HuH-7 (cell line): ENCODE results near the gene KLF12.

ENCODE experiments used
- DNase-seq: peaks from one replicate; pipeline ENCODE4 v3.0.0; 2011; ENCODE audit warnings: low spot score

Gene KLF12

GRCh38 chr13:74135326-74136083 lies 1.3 kb upstream of the KLF12 start:
- peak; percentile 64 for DNase-seq

GRCh38 chr13:74134777-74135325 lies 647 bp upstream of the KLF12 start:
- DNase-seq: peak; percentile 40

GRCh38 chr13:74133657-74134201 lies 475 bp downstream of the KLF12 start:
- peak; percentile 56 for DNase-seq

- no peak for DNase-seq
These were observed 1.2 kb downstream of the KLF12 start for GRCh38 chr13:74132776-74133656.

GRCh38 chr13:74132152-74132775 lies 1.9 kb downstream of the KLF12 start:
- DNase-seq: no peak

- DNase-seq: no peak
These were observed 3.0 kb downstream of the KLF12 start for GRCh38 chr13:74131227-74131626.

GRCh38 chr13:74129500-74130191 lies 4.6 kb downstream of the KLF12 start:
- DNase-seq: no peak

GRCh38 chr13:74128156-74128767 lies 5.9 kb downstream of the KLF12 start:
- DNase-seq: no peak

- DNase-seq: no peak
These were observed 15.9 kb downstream of the KLF12 start for GRCh38 chr13:74118328-74118727.

GRCh38 chr13:74117207-74117705 lies 16.9 kb downstream of the KLF12 start:
- DNase-seq: no peak

GRCh38 chr13:74115133-74115532 lies 19.1 kb downstream of the KLF12 start:
- DNase-seq: no peak

- no peak for DNase-seq
These were observed 19.6 kb downstream of the KLF12 start for GRCh38 chr13:74114641-74115040.

GRCh38 chr13:74114202-74114601 lies 20.0 kb downstream of the KLF12 start:
- no peak for DNase-seq

- DNase-seq: no peak
These were observed 22.0 kb downstream of the KLF12 start for GRCh38 chr13:74111901-74112824.

GRCh38 chr13:74111399-74111798 lies 22.8 kb downstream of the KLF12 start:
- DNase-seq: no peak

GRCh38 chr13:74110053-74110452 lies 24.2 kb downstream of the KLF12 start:
- peak; percentile 30 for DNase-seq

GRCh38 chr13:74107598-74107997 lies 26.6 kb downstream of the KLF12 start:
- DNase-seq: no peak

- no peak for DNase-seq
These were observed 28.3 kb downstream of the KLF12 start for GRCh38 chr13:74105871-74106270.

GRCh38 chr13:74104661-74105275 lies 29.4 kb downstream of the KLF12 start:
- DNase-seq: no peak
